Measurements from ENCODE around the gene GPS1. TPM values are rescaled to one million over a fixed set of nuclear protein-coding genes. Genes with fewer than 3 reads are reported as not detected.

Gene GPS1
- total RNA-seq, 1 experiment from 2014 or later = 181 TPM

- no peak for TF ChIP-seq ZNF532 (CRISPR knock-in tag; IDR thresholded peaks at IDR 0.05; ENCODE audit: borderline replicate concordance)
- no peak for TF ChIP-seq ZNF263 (CRISPR knock-in tag; IDR thresholded peaks at IDR 0.05; ENCODE audit: low read depth)
- TF ChIP-seq IRF2 (CRISPR knock-in tag; IDR thresholded peaks at IDR 0.05; ENCODE audit: borderline replicate concordance, low read depth) = no peak
- no peak for TF ChIP-seq ATF1 (CRISPR knock-in tag; IDR thresholded peaks at IDR 0.05)
- no peak for TF ChIP-seq ZNF232 (CRISPR knock-in tag; IDR thresholded peaks at IDR 0.05)
Observed at GRCh38 chr17:82009413-82009812, 42.3 kb upstream of the GPS1 start (continued).

GRCh38 chr17:82010575-82011525 is 40.8 kb upstream of the GPS1 start:
- ChIA-PET POLR2A (interaction anchor here (0.7 kb wide), 1 partner anchor 56 kb away, joined by 5 read pairs; no protein-coding TSS in a partner anchor), CTCF (interaction anchor here (0.6 to 3.0 kb wide), 2 partner anchors 9 to 27 kb away, joined by 10 to 16 read pairs; partner anchors contain the start of gene DCXR)
- Mint-ChIP-seq H3K36me3 (no peaks in the 10 kb centered on the region), H3K27me3 (ENCODE audit: low read depth) (no peaks in the 10 kb centered on the region), H3K4me1 (no peaks in the 10 kb centered on the region), H3K27ac (no peak overlapping the region), H3K4me3 (no peak overlapping the region), H3K9me3 (no peaks in the 10 kb centered on the region)
- DNase-seq (ENCODE audit: low spot score) (no peak), ATAC-seq (no peak)
- TF ChIP-seq ETV6 (CRISPR knock-in tag; IDR thresholded peaks at IDR 0.05) = no peak
- no peak for TF ChIP-seq NFYB (CRISPR knock-in tag; conservative IDR thresholded peaks at IDR 0.05; ENCODE audit: low read depth)
- no peak for TF ChIP-seq ZNF532 (CRISPR knock-in tag; IDR thresholded peaks at IDR 0.05; ENCODE audit: borderline replicate concordance)
- no peak for TF ChIP-seq NR3C1 (CRISPR knock-in tag; conservative IDR thresholded peaks at IDR 0.05; ENCODE audit: low read depth)
- no peak for TF ChIP-seq IRF1 (CRISPR knock-in tag; IDR thresholded peaks at IDR 0.05)
- TF ChIP-seq ZMAT4 (CRISPR knock-in tag; IDR thresholded peaks at IDR 0.05) = no peak
- TF ChIP-seq TEAD4 (CRISPR knock-in tag; IDR thresholded peaks at IDR 0.05) = no peak
- TF ChIP-seq PRDM15 (CRISPR knock-in tag; IDR thresholded peaks at IDR 0.05) = no peak
- TF ChIP-seq ZNF121 (CRISPR knock-in tag; IDR thresholded peaks at IDR 0.05) = no peak
- no peak for TF ChIP-seq JUN (CRISPR knock-in tag; IDR thresholded peaks at IDR 0.05)
- TF ChIP-seq FOXP4 (CRISPR knock-in tag; IDR thresholded peaks at IDR 0.05) = no peak
- TF ChIP-seq CDX4 (CRISPR knock-in tag; IDR thresholded peaks at IDR 0.05; ENCODE audit: borderline replicate concordance) = no peak
- TF ChIP-seq CREM (CRISPR knock-in tag; IDR thresholded peaks at IDR 0.05) = no peak
